ENCODE data around the gene CAMK2D. TPM values are rescaled to one million over a fixed set of nuclear protein-coding genes. Genes with fewer than 3 reads are reported as not detected.

The CAMK2D gene
- total and polyA plus RNA-seq, 2 experiments from 2014 or later = 4.9 to 14.6 TPM

- Histone ChIP-seq H3K4me3 (no peak overlapping the region), H3K79me2 (replicated peaks; ENCODE audit: insufficient read depth) (no peaks in the 10 kb centered on the region), H3K9me2 (ENCODE audit: insufficient read depth) (no peaks in the 10 kb centered on the region), H2AFZ (no peak overlapping the region), H4K20me1 (replicated peaks; ENCODE audit: insufficient read depth) (no peaks in the 10 kb centered on the region), H3K4me2 (no peak overlapping the region), H3F3A (replicated peaks; ENCODE audit: low read depth) (no peaks in the 10 kb centered on the region), H3K4me1 (ENCODE audit: insufficient read depth) (no peaks in the 10 kb centered on the region), H3K27me3 (ENCODE audit: insufficient read depth) (no peaks in the 10 kb centered on the region), H3K36me3 (ENCODE audit: insufficient read depth) (no peaks in the 10 kb centered on the region), H3K27ac (ENCODE audit: low read depth) (no peak overlapping the region)
- H3K4me1 Mint-ChIP-seq = no peaks in the 10 kb centered on the region
- no peak overlapping the region for H3K27ac Mint-ChIP-seq
- no peaks in the 10 kb centered on the region for H3K9me3 Mint-ChIP-seq
- ATAC-seq = no peak
- TF ChIP-seq, protein P1, sequence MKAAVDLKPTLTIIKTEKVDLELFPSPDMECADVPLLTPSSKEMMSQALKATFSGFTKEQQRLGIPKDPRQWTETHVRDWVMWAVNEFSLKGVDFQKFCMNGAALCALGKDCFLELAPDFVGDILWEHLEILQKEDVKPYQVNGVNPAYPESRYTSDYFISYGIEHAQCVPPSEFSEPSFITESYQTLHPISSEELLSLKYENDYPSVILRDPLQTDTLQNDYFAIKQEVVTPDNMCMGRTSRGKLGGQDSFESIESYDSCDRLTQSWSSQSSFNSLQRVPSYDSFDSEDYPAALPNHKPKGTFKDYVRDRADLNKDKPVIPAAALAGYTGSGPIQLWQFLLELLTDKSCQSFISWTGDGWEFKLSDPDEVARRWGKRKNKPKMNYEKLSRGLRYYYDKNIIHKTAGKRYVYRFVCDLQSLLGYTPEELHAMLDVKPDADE (IDR thresholded peaks at IDR 0.05) = no peak
- no peak for TF ChIP-seq ZNF114 (CRISPR knock-in tag; IDR thresholded peaks at IDR 0.05)
- no peak for TF ChIP-seq NANOG (IDR thresholded peaks at IDR 0.05; ENCODE audit: borderline replicate concordance)
- TF ChIP-seq EZH2phosphoT487 (IDR thresholded peaks at IDR 0.05; ENCODE audit: unreplicated experiment) = no peak
- TF ChIP-seq STAT1 (IDR thresholded peaks at IDR 0.05; ENCODE audit: unreplicated experiment) = no peak
- no peak for TF ChIP-seq ZNF331 (CRISPR knock-in tag; IDR thresholded peaks at IDR 0.05; ENCODE audit: low read depth)
- no peak for TF ChIP-seq JUNB (IDR thresholded peaks at IDR 0.05; ENCODE audit: unreplicated experiment)
- TF ChIP-seq, protein P2, sequence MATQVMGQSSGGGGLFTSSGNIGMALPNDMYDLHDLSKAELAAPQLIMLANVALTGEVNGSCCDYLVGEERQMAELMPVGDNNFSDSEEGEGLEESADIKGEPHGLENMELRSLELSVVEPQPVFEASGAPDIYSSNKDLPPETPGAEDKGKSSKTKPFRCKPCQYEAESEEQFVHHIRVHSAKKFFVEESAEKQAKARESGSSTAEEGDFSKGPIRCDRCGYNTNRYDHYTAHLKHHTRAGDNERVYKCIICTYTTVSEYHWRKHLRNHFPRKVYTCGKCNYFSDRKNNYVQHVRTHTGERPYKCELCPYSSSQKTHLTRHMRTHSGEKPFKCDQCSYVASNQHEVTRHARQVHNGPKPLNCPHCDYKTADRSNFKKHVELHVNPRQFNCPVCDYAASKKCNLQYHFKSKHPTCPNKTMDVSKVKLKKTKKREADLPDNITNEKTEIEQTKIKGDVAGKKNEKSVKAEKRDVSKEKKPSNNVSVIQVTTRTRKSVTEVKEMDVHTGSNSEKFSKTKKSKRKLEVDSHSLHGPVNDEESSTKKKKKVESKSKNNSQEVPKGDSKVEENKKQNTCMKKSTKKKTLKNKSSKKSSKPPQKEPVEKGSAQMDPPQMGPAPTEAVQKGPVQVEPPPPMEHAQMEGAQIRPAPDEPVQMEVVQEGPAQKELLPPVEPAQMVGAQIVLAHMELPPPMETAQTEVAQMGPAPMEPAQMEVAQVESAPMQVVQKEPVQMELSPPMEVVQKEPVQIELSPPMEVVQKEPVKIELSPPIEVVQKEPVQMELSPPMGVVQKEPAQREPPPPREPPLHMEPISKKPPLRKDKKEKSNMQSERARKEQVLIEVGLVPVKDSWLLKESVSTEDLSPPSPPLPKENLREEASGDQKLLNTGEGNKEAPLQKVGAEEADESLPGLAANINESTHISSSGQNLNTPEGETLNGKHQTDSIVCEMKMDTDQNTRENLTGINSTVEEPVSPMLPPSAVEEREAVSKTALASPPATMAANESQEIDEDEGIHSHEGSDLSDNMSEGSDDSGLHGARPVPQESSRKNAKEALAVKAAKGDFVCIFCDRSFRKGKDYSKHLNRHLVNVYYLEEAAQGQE (IDR thresholded peaks at IDR 0.05; ENCODE audit: unreplicated experiment) = no peak
- no peak for TF ChIP-seq EZH2 (IDR thresholded peaks at IDR 0.05; ENCODE audit: low read depth, unreplicated experiment)
- no peak for TF ChIP-seq POLR2AphosphoS5 (IDR thresholded peaks at IDR 0.05; ENCODE audit: low read depth)
- H3K27me3 Mint-ChIP-seq (ENCODE audit: insufficient read depth, low read depth, poor library complexity) = no peaks in the 10 kb centered on the region
- no peaks in the 10 kb centered on the region for H3K36me3 Mint-ChIP-seq (ENCODE audit: low read depth)
- no peak overlapping the region for H3K4me3 Mint-ChIP-seq
- no peak for DNase-seq (ENCODE audit: low spot score)
Observed at GRCh38 chr4:113745711-113746110, 15.8 kb downstream of the CAMK2D start.

GRCh38 chr4:113744667-113745240, 16.8 kb downstream of the CAMK2D start:
- H3K9me2 ChIP-seq (ENCODE audit: insufficient read depth) = no peaks in the 10 kb centered on the region
- H3F3A ChIP-seq (replicated peaks; ENCODE audit: low read depth) = no peaks in the 10 kb centered on the region
- DNase-seq (ENCODE audit: low spot score) (no peak), ATAC-seq (no peak)
- no peaks in the 10 kb centered on the region for H3K27me3 ChIP-seq (ENCODE audit: insufficient read depth)
- H3K79me2 ChIP-seq (replicated peaks; ENCODE audit: insufficient read depth) = no peaks in the 10 kb centered on the region
- no peak overlapping the region for H3K27ac Mint-ChIP-seq
- H3K4me3 Mint-ChIP-seq = no peak overlapping the region
- no peaks in the 10 kb centered on the region for H3K4me1 ChIP-seq (ENCODE audit: insufficient read depth)
- no peak overlapping the region for H3K27ac ChIP-seq (ENCODE audit: low read depth)
- no peaks in the 10 kb centered on the region for H4K20me1 ChIP-seq (replicated peaks; ENCODE audit: insufficient read depth)
- no peak overlapping the region for H3K4me3 ChIP-seq
- no peak overlapping the region for H3K4me2 ChIP-seq
- no peaks in the 10 kb centered on the region for H3K36me3 Mint-ChIP-seq (ENCODE audit: low read depth)
- no peaks in the 10 kb centered on the region for H3K9me3 Mint-ChIP-seq
- H3K36me3 ChIP-seq (ENCODE audit: insufficient read depth) = no peaks in the 10 kb centered on the region
- no peaks in the 10 kb centered on the region for H3K27me3 Mint-ChIP-seq (ENCODE audit: insufficient read depth, low read depth, poor library complexity)
- no peaks in the 10 kb centered on the region for H3K4me1 Mint-ChIP-seq
- no peak overlapping the region for H2AFZ ChIP-seq
- TF ChIP-seq EZH2 (IDR thresholded peaks at IDR 0.05; ENCODE audit: low read depth, unreplicated experiment) (no peak), ZNF331 (CRISPR knock-in tag; IDR thresholded peaks at IDR 0.05; ENCODE audit: low read depth) (no peak), POLR2AphosphoS5 (IDR thresholded peaks at IDR 0.05; ENCODE audit: low read depth) (no peak), JUNB (IDR thresholded peaks at IDR 0.05; ENCODE audit: unreplicated experiment) (no peak), STAT1 (IDR thresholded peaks at IDR 0.05; ENCODE audit: unreplicated experiment) (no peak), NANOG (IDR thresholded peaks at IDR 0.05; ENCODE audit: borderline replicate concordance) (no peak)
- TF ChIP-seq, protein P3, sequence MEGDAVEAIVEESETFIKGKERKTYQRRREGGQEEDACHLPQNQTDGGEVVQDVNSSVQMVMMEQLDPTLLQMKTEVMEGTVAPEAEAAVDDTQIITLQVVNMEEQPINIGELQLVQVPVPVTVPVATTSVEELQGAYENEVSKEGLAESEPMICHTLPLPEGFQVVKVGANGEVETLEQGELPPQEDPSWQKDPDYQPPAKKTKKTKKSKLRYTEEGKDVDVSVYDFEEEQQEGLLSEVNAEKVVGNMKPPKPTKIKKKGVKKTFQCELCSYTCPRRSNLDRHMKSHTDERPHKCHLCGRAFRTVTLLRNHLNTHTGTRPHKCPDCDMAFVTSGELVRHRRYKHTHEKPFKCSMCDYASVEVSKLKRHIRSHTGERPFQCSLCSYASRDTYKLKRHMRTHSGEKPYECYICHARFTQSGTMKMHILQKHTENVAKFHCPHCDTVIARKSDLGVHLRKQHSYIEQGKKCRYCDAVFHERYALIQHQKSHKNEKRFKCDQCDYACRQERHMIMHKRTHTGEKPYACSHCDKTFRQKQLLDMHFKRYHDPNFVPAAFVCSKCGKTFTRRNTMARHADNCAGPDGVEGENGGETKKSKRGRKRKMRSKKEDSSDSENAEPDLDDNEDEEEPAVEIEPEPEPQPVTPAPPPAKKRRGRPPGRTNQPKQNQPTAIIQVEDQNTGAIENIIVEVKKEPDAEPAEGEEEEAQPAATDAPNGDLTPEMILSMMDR (conservative IDR thresholded peaks at IDR 0.05; ENCODE audit: low read depth in 2 of 2) = no peak
- TF ChIP-seq, protein P2 (IDR thresholded peaks at IDR 0.05; ENCODE audit: unreplicated experiment) = no peak
- TF ChIP-seq, protein P1 (IDR thresholded peaks at IDR 0.05) = no peak
